NCI-H748 (cell line): Measurements from ENCODE around the gene LRP1B.
"Not testable (repeated sequence)": the region's sequence is repeated elsewhere in the genome, so short reads cannot be mapped to it uniquely, and the experiment has no call there.

Source experiments
- DNase-seq: peaks from one replicate; lab custom pipeline; 2025; ENCODE audit not compliant: unreplicated experiment; lab: John Stamatoyannopoulos, UW

LRP1B gene

GRCh38 chr2:141187075-141187439, 943.8 kb downstream of the LRP1B start:
- DNase-seq: no peak

GRCh38 chr2:141186413-141187074, 944.3 kb downstream of the LRP1B start:
- DNase-seq: no peak

GRCh38 chr2:141182246-141182645, 948.6 kb downstream of the LRP1B start:
- no peak for DNase-seq

GRCh38 chr2:141169117-141169516, 961.7 kb downstream of the LRP1B start:
- DNase-seq: not testable (repeated sequence)

GRCh38 chr2:141162314-141162713, 968.5 kb downstream of the LRP1B start:
- no peak for DNase-seq

GRCh38 chr2:141151611-141152286, 979.1 kb downstream of the LRP1B start:
- no peak for DNase-seq

- no peak for DNase-seq
These were observed 988.8 kb downstream of the LRP1B start for GRCh38 chr2:141142025-141142424.

GRCh38 chr2:141137122-141137693, 993.6 kb downstream of the LRP1B start:
- no peak for DNase-seq

GRCh38 chr2:141133883-141134282, 996.9 kb downstream of the LRP1B start:
- no peak for DNase-seq

- DNase-seq: no peak
These were observed 1005.4 kb downstream of the LRP1B start for GRCh38 chr2:141125432-141125831.

GRCh38 chr2:141118836-141119235, 1012.0 kb downstream of the LRP1B start:
- no peak for DNase-seq

- no peak for DNase-seq
These were observed 1017.5 kb downstream of the LRP1B start for GRCh38 chr2:141113301-141113700.

- peak; percentile 33 for DNase-seq
These were observed 1021.2 kb downstream of the LRP1B start for GRCh38 chr2:141109633-141110032.

GRCh38 chr2:141105763-141106162, 1025.1 kb downstream of the LRP1B start:
- DNase-seq: no peak

- no peak for DNase-seq
These were observed 1027.6 kb downstream of the LRP1B start for GRCh38 chr2:141103216-141103615.

GRCh38 chr2:141079231-141079630, 1051.6 kb downstream of the LRP1B start:
- peak; percentile 14 for DNase-seq

GRCh38 chr2:141075753-141076152, 1055.1 kb downstream of the LRP1B start:
- DNase-seq: no peak

- no peak for DNase-seq
These were observed 1062.6 kb downstream of the LRP1B start for GRCh38 chr2:141068053-141068682.

- DNase-seq: no peak
These were observed 1065.8 kb downstream of the LRP1B start for GRCh38 chr2:141065042-141065441.

- DNase-seq: peak; percentile 20
These were observed 1067.4 kb downstream of the LRP1B start for GRCh38 chr2:141063406-141063805.

- DNase-seq: no peak
These were observed 1068.4 kb downstream of the LRP1B start for GRCh38 chr2:141062443-141062842.

- DNase-seq: no peak
These were observed 1068.8 kb downstream of the LRP1B start for GRCh38 chr2:141062031-141062430.
